ENCODE data around the gene BICD2.

DNA sequence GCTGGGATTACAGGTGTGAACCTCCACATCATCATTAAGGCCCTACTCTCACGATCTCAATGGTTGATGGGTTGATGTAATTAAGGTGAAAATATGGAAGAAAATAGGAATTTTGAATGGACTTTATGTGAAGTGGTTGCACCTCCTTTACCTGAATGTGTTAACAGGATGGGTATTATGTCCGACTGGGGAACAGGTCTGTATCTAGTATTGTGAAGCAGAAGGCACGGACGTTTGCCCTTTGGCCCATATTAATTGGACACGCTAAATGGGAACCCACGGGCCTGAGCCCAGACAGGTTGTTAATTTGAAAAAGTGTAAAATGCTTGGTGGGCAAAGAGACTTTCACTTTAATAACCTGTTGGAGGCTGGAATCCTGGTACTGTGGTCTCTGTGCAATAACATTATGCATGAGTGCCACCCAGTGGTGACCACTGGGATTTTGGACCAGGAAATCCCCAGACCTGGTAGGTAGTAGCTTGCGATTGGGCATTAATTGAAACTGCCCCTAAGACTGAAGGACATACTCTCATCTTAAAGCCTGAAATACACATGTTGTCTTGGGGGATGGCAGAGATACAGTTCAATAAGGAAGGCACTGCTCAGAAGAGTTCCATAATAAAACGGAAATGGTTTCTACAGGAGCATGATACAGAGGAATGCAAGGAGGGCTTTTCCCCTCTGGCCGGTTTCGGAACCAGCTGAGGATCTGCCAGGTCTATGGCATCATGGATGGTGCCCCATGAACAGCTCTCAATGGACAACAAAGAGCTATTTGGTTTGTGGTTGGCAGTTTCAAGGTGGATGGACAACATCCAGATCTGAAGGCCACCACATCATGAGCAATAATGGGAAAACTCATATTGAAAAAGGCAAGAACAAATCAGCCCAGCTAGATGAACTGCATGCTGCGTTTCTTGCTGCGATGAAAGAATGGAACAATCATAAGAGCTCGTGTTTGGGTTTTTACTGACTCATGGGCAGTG lies 26.2 kb upstream of the BICD2 start:
- no peak for TF ChIP-seq EZH2phosphoT487 (IDR thresholded peaks at IDR 0.05; ENCODE audit: low read length)
- TF ChIP-seq, protein P1, sequence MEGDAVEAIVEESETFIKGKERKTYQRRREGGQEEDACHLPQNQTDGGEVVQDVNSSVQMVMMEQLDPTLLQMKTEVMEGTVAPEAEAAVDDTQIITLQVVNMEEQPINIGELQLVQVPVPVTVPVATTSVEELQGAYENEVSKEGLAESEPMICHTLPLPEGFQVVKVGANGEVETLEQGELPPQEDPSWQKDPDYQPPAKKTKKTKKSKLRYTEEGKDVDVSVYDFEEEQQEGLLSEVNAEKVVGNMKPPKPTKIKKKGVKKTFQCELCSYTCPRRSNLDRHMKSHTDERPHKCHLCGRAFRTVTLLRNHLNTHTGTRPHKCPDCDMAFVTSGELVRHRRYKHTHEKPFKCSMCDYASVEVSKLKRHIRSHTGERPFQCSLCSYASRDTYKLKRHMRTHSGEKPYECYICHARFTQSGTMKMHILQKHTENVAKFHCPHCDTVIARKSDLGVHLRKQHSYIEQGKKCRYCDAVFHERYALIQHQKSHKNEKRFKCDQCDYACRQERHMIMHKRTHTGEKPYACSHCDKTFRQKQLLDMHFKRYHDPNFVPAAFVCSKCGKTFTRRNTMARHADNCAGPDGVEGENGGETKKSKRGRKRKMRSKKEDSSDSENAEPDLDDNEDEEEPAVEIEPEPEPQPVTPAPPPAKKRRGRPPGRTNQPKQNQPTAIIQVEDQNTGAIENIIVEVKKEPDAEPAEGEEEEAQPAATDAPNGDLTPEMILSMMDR (IDR thresholded peaks at IDR 0.05; ENCODE audit: low read length), result peak; percentile 91
- TF ChIP-seq EZH2 (optimal IDR thresholded peaks at IDR 0.05; ENCODE audit: low read depth, low read length), result no peak

All from MM.1S (cell line).